ENCODE data around the gene TMEM255B.

DNA sequence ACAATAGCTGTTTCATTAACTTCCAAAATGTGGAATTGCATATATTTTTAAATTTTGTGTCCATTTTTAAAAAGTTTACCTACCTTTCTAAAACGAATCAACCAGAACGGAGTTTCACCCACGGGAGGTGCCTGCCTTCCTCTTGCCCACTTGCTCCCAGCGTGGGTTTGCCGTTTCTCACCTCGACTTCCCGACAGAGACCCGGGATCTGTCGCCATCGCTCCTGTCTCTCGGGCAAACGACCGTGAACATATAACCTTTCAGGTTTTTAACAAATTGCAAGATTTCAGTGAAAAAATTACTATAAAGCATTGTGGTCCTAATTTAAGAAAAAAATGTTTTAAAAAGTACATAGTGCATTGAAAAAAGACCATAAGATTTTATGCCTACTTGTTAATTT, 4.2 kb downstream of the TMEM255B start:
- TF ChIP-seq CBX2 (IDR thresholded peaks at IDR 0.05; ENCODE audit: insufficient read depth, low read length, poor library complexity, severe bottlenecking) (no peak), EP300 (IDR thresholded peaks at IDR 0.05; ENCODE audit: low read length) (no peak), SREBF1 (IDR thresholded peaks at IDR 0.05; ENCODE audit: borderline replicate concordance, low read depth, low read length) (no peak), MEF2D (tag; conservative IDR thresholded peaks at IDR 0.05; ENCODE audit: low read depth) (no peak), ESRRB (CRISPR knock-in tag; IDR thresholded peaks at IDR 0.05; ENCODE audit: borderline replicate concordance) (no peak), SOX6 (IDR thresholded peaks at IDR 0.05) (no peak)
- TF ChIP-seq, protein P1, sequence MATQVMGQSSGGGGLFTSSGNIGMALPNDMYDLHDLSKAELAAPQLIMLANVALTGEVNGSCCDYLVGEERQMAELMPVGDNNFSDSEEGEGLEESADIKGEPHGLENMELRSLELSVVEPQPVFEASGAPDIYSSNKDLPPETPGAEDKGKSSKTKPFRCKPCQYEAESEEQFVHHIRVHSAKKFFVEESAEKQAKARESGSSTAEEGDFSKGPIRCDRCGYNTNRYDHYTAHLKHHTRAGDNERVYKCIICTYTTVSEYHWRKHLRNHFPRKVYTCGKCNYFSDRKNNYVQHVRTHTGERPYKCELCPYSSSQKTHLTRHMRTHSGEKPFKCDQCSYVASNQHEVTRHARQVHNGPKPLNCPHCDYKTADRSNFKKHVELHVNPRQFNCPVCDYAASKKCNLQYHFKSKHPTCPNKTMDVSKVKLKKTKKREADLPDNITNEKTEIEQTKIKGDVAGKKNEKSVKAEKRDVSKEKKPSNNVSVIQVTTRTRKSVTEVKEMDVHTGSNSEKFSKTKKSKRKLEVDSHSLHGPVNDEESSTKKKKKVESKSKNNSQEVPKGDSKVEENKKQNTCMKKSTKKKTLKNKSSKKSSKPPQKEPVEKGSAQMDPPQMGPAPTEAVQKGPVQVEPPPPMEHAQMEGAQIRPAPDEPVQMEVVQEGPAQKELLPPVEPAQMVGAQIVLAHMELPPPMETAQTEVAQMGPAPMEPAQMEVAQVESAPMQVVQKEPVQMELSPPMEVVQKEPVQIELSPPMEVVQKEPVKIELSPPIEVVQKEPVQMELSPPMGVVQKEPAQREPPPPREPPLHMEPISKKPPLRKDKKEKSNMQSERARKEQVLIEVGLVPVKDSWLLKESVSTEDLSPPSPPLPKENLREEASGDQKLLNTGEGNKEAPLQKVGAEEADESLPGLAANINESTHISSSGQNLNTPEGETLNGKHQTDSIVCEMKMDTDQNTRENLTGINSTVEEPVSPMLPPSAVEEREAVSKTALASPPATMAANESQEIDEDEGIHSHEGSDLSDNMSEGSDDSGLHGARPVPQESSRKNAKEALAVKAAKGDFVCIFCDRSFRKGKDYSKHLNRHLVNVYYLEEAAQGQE (IDR thresholded peaks at IDR 0.05; ENCODE audit: borderline replicate concordance) = no peak
- TF ChIP-seq, protein P1 (CRISPR knock-in tag; IDR thresholded peaks at IDR 0.05; ENCODE audit: low read depth) = no peak
- TF ChIP-seq, protein P2, sequence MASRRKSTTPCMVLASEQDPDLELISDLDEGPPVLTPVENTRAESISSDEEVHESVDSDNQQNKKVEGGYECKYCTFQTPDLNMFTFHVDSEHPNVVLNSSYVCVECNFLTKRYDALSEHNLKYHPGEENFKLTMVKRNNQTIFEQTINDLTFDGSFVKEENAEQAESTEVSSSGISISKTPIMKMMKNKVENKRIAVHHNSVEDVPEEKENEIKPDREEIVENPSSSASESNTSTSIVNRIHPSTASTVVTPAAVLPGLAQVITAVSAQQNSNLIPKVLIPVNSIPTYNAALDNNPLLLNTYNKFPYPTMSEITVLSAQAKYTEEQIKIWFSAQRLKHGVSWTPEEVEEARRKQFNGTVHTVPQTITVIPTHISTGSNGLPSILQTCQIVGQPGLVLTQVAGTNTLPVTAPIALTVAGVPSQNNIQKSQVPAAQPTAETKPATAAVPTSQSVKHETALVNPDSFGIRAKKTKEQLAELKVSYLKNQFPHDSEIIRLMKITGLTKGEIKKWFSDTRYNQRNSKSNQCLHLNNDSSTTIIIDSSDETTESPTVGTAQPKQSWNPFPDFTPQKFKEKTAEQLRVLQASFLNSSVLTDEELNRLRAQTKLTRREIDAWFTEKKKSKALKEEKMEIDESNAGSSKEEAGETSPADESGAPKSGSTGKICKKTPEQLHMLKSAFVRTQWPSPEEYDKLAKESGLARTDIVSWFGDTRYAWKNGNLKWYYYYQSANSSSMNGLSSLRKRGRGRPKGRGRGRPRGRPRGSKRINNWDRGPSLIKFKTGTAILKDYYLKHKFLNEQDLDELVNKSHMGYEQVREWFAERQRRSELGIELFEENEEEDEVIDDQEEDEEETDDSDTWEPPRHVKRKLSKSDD (conservative IDR thresholded peaks at IDR 0.05; ENCODE audit: low read length) = no peak
- TF ChIP-seq, protein P3, sequence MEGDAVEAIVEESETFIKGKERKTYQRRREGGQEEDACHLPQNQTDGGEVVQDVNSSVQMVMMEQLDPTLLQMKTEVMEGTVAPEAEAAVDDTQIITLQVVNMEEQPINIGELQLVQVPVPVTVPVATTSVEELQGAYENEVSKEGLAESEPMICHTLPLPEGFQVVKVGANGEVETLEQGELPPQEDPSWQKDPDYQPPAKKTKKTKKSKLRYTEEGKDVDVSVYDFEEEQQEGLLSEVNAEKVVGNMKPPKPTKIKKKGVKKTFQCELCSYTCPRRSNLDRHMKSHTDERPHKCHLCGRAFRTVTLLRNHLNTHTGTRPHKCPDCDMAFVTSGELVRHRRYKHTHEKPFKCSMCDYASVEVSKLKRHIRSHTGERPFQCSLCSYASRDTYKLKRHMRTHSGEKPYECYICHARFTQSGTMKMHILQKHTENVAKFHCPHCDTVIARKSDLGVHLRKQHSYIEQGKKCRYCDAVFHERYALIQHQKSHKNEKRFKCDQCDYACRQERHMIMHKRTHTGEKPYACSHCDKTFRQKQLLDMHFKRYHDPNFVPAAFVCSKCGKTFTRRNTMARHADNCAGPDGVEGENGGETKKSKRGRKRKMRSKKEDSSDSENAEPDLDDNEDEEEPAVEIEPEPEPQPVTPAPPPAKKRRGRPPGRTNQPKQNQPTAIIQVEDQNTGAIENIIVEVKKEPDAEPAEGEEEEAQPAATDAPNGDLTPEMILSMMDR (IDR thresholded peaks at IDR 0.05 in 2 of 3, conservative IDR thresholded peaks at IDR 0.05 in 1 of 3; ENCODE audit: insufficient read depth in 2 of 3, low read depth in 1 of 3, low read length in 3 of 3) = no peak
